Glutamatergic neuron (in vitro differentiated cells): ENCODE results near the gene FAM53A. TPM values are rescaled to one million over a fixed set of nuclear protein-coding genes. Genes with fewer than 3 reads are reported as not detected.

Experiments used
- DNase-seq: peaks from one replicate; pipeline ENCODE4 v3.0.0; 2022
- H3K27ac Mint-ChIP-seq: one replicate; pipeline ENCODE4 v1.8.0; 2020; ENCODE audit warnings: mild to moderate bottlenecking, mixed read lengths, inconsistent platforms; ENCODE audit not compliant: unreplicated experiment
- H3K27me3 Mint-ChIP-seq: one replicate; pipeline ENCODE4 v1.8.0; 2020; ENCODE audit warnings: mild to moderate bottlenecking, moderate library complexity, mixed read lengths, inconsistent platforms; ENCODE audit not compliant: unreplicated experiment
- H3K36me3 Mint-ChIP-seq: one replicate; pipeline ENCODE4 v1.8.0; 2020; ENCODE audit warnings: mild to moderate bottlenecking, mixed read lengths, inconsistent platforms; ENCODE audit not compliant: unreplicated experiment
- H3K4me1 Mint-ChIP-seq: one replicate; pipeline ENCODE4 v1.8.0; 2020; ENCODE audit warnings: mild to moderate bottlenecking, low read depth, mixed read lengths, inconsistent platforms; ENCODE audit not compliant: unreplicated experiment
- H3K4me3 Mint-ChIP-seq: one replicate; pipeline ENCODE4 v1.8.0; 2020; ENCODE audit warnings: mild to moderate bottlenecking, mixed read lengths, inconsistent platforms; ENCODE audit not compliant: unreplicated experiment
- H3K9me3 Mint-ChIP-seq: one replicate; pipeline ENCODE4 v1.8.0; 2020; ENCODE audit warnings: mild to moderate bottlenecking, moderate library complexity, mixed read lengths, inconsistent platforms; ENCODE audit not compliant: unreplicated experiment
- total RNA-seq: library from RNA; stranded (reverse); fragmentation: NEBNext Ultra II Directional; extraction: Animal tissue kit (Norgen Biotek cat#: 25700); gene quantifications from one replicate; pipeline ENCODE4 v1.2.1, GENCODE V29; 2021; ENCODE audit not compliant: unreplicated experiment
- TF ChIP-seq, protein P1 (sequence below): fragments of 200-600 bp; sonication (generic); IDR thresholded peaks from one replicate; pipeline ENCODE4 v1.5.0; 2021; ENCODE audit not compliant: partially characterized antibody, unreplicated experiment

The FAM53A gene
- total RNA-seq, 1 donor from 2014 or later: 1.1 TPM

DNA sequence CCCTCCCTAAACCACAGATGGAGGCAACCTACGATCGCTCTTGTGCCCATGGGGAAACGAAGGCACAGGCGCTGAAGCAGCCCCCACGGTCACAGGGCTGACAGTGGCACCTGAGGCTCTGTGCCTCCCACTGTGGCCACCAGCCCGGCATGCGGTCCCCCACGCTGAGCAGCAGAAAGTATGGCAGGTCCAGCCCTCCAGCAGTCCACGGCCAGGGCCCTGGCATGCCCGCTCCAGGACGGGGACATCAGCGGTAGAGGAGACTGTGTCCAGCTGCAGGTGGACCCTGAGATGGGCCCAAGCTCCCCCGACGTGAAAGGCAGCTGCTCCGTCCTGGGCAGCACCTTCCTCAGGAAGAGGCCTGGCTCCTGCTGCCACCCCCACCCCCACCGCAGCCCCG, 61.2 kb downstream of the FAM53A start:
- H3K27ac Mint-ChIP-seq: no peak overlapping the region
- peaks cover 9% of the 10 kb centered on the region for H3K9me3 Mint-ChIP-seq
- peaks cover 5% of the 10 kb centered on the region for H3K27me3 Mint-ChIP-seq
- no peaks in the 10 kb centered on the region for H3K4me1 Mint-ChIP-seq
- TF ChIP-seq, protein P1, sequence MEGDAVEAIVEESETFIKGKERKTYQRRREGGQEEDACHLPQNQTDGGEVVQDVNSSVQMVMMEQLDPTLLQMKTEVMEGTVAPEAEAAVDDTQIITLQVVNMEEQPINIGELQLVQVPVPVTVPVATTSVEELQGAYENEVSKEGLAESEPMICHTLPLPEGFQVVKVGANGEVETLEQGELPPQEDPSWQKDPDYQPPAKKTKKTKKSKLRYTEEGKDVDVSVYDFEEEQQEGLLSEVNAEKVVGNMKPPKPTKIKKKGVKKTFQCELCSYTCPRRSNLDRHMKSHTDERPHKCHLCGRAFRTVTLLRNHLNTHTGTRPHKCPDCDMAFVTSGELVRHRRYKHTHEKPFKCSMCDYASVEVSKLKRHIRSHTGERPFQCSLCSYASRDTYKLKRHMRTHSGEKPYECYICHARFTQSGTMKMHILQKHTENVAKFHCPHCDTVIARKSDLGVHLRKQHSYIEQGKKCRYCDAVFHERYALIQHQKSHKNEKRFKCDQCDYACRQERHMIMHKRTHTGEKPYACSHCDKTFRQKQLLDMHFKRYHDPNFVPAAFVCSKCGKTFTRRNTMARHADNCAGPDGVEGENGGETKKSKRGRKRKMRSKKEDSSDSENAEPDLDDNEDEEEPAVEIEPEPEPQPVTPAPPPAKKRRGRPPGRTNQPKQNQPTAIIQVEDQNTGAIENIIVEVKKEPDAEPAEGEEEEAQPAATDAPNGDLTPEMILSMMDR: no peak
- peaks cover 6% of the 10 kb centered on the region for H3K36me3 Mint-ChIP-seq
- DNase-seq: no peak
- H3K4me3 Mint-ChIP-seq: no peak overlapping the region

GRCh38 chr4:1622238-1622637, 61.9 kb downstream of the FAM53A start:
- Mint-ChIP-seq H3K9me3 (peaks cover 15% of the 10 kb centered on the region), H3K27me3 (peaks cover 5% of the 10 kb centered on the region), H3K4me3 (no peak overlapping the region), H3K27ac (no peak overlapping the region), H3K4me1 (no peaks in the 10 kb centered on the region), H3K36me3 (peaks cover 14% of the 10 kb centered on the region)
- TF ChIP-seq, protein P1: no peak
- DNase-seq: no peak

DNA sequence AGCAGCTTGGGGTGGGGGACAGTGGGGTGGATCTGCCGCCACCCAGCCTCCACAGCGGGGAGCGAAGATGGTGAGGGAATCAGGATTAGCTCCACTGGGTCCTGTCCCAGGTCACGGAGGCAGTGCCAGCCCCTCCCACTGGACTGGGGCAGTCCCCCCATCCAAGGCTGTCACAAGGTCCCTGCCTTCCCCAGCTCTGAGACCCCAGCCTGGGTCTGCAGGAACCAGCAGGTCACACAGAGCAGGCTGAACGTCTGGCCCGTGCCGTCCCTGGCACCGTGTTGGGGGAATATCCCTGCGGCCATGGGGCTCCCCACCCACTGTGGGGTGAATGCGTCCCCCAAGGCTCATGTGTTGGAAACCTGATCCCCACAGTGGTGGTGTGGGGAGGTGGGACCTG, 62.6 kb downstream of the FAM53A start:
- TF ChIP-seq, protein P1: no peak
- Mint-ChIP-seq H3K9me3 (peaks cover 16% of the 10 kb centered on the region), H3K36me3 (peaks cover 16% of the 10 kb centered on the region), H3K4me1 (no peaks in the 10 kb centered on the region), H3K4me3 (no peak overlapping the region), H3K27ac (no peak overlapping the region), H3K27me3 (peaks cover 5% of the 10 kb centered on the region)
- DNase-seq: no peak

DNA sequence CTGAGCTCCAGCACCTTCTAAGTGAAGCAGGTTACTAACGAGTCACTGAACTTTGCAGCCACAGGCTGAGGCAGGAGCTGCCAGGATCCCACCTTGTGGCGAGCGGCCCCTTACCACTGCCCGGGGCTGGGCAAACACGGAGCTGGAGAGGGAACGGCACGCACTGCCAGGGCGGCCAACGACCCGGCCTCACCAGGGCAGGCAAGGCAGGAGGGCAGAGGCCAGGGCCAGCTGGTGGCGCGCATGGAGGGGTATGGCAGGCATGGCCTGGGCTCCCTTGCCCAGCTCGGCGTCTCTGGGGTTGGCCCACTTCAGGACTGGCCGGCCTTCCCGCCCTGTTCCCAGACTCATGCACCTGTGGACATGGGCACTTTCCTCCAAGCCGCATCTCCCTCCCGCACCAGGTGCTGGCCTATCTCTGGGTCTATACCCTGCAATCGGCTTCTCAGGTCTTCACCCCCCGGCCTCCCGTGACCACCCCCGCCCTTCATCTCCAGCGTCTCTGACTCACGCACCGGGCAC, 64.9 kb downstream of the FAM53A start:
- Mint-ChIP-seq H3K4me1 (peaks cover 2% of the 10 kb centered on the region), H3K27ac (no peak overlapping the region), H3K4me3 (no peak overlapping the region), H3K36me3 (peaks cover 16% of the 10 kb centered on the region), H3K9me3 (peaks cover 22% of the 10 kb centered on the region), H3K27me3 (peaks cover 6% of the 10 kb centered on the region)
- TF ChIP-seq, protein P1: no peak
- DNase-seq: no peak

DNA sequence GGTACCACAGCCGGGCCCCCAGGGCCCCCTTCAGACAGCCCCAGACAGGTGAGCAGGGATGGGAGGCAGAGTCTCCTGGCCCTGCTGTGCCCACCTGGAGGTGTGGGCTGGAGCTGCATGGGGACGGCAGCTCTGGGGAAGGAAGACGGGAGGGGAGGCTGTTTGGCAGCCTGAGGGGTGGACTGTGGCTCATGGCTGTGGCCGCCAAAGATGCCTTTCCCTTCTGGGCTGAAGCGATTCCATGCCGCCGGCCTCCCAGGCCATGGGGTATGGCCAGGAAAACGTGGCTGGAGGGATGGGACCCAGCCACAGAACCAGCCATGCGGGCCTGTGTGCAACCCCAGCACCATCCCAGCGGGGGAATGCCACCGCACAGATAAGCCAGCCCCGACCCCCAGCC, 65.7 kb downstream of the FAM53A start:
- peaks cover 5% of the 10 kb centered on the region for H3K4me1 Mint-ChIP-seq
- H3K27ac Mint-ChIP-seq: no peak overlapping the region
- H3K36me3 Mint-ChIP-seq: peaks cover 16% of the 10 kb centered on the region
- DNase-seq: no peak
- TF ChIP-seq, protein P1: no peak
- no peak overlapping the region for H3K4me3 Mint-ChIP-seq
- H3K27me3 Mint-ChIP-seq: peaks cover 6% of the 10 kb centered on the region
- H3K9me3 Mint-ChIP-seq: peaks cover 24% of the 10 kb centered on the region
